Right renal pelvis (tissue), 4 donors: ENCODE data around the gene PSMG3. TPM values are rescaled to one million over a fixed set of nuclear protein-coding genes. Genes with fewer than 3 reads are reported as not detected.

Source experiments
- DNase-seq, 4 donors: peaks; one replicate each; pipeline ENCODE4 v3.0.0-alpha.2; 2013; ENCODE audit warnings: low read depth in 4 of 4, low spot score in 3 of 4, missing footprints in 1 of 4
- polyA plus RNA-seq, 4 donors: library from polyadenylated mRNA; unstranded; fragments of 120-200 nt; gene quantifications; one replicate each; pipeline ENCODE4 v1.2.1, GENCODE V29; 2013; ENCODE audit not compliant: insufficient read length in 4 of 4

The PSMG3 gene
- polyA plus RNA-seq, result 10 to 100 TPM; 31.2 to 35.3 (median 33.0) TPM

DNA sequence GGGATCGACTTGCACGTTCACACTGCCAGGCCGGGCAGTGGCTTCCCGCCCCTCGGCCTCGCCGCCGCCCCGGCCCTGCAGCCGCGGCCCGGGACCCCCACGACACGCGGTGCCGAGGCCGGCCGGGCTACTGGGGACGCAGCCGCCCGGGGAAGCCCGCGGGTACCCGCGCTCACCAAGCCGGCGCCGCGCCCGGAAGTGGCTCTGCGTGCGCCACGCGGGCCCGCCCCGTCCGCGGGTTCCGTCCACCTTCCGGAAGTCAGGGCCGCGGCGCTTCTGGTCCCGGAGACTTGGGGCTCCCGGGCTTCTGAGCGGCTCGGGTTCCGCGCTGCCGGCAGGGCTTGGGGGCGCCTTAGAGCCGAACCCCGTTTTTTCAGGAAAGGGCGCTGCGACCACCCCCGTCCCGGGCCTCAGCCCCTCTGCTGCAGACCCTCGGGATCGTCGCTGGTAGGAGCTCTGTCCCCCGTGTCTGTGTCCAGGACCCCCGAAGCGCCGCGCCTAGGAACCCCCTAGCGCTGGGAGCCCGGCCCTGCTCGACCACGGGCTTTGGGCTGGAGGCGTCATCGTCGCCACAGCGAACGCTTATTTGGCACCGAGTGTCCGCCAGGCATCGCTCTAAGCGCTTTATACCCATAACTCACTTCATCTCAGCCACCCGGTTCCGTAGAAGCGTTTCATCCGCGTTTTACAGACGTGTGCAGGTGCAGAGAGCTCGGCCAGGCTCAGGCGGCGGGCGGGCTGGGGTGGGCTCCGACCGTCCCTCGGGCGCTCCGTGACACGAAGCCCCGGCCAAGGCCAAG is at the start of gene PSMG3:
PSMG3 (minus strand) TSS at position 200 of the 800 bp plus-strand sequence. CDS start 693 bp downstream, outside the sequence.
- DNase-seq, result peak; percentile 75 to 83 (median 80)

GRCh38 chr7:1618475-1618874 is 48.6 kb upstream of the PSMG3 start:
- no peak for DNase-seq

- DNase-seq, result no peak
Observed at GRCh38 chr7:1617957-1618356, 48.1 kb upstream of the PSMG3 start.

DNA sequence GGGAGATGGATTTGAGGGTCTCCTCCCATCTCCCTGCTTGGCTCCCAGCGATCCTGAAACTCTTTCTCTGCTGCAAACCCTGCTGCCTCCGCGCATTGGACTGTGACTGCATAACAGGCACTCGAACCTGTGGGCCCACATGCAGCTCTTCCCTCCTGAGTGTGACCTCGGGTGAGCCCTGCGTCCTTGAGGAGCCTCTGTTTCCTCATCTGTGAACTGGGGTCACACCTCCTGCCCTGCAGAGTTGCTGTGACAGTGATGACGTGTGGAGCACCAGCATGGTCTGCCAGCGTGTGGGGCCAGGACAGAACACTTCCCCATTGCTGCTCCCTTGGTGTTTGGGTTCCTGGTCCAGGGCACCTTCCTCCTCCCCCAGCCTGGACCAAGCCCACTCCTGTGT is 46.9 kb upstream of the PSMG3 start:
- no peak for DNase-seq

DNA sequence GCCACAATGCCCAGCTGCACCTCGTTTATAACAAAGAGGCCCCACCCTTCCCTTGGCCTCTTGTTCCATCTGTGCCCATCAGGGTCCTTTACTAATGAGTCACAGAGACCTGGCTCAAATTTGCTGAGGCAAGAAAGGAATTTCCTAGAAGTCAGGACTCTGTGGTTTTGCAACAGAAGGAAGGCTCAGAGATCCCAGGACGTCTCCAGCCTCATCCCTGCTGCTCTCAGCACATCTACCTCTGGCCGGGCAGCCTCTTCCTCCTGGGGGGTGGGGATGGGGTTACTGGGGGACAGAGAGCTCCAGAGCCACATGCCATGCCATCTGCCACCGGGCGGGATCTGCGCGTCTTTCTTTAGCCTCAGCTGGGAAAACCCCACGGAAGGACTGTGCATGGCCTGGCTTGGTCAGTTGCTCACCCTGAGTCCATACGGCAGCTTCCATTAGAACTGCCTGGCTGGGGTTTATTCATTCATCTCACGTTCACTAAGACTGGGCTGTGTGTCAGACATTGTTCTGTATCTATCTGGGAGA is 41.9 kb upstream of the PSMG3 start:
- DNase-seq, result no peak

DNA sequence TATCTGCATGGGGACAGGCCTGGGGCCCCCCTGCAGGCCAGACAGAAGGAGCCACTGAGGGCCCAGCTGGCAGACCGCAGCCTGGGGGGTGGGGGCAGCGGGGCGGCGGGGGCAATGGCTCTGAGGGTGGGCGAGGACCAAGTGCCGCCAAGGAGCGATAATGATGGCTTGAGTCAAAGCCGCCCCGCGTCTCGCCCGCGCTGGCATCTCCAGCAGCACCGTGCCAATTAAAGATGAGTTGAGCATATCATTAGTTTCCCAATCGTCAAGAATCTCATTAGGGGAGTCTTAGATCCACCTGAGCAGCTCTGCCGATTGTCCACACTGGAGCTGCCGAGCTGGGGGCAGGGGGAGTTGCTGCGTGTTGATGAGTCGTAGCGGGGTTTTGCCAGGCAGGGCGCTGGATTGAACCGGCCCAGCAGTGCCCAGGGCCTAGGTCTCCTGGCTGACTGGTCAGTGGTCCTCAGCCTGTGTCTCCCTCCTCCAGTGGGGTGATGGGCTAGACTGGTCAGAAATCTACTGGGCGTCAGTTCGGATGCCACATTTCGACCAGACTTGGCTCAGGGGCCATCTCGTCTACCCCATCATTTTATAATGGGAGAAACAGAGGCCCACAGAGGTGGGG is 41.0 kb upstream of the PSMG3 start:
- no peak for DNase-seq

- no peak for DNase-seq
Observed at GRCh38 chr7:1610013-1610677, 40.3 kb upstream of the PSMG3 start.

- DNase-seq, result no peak
Observed at GRCh38 chr7:1609023-1609422, 39.2 kb upstream of the PSMG3 start.

DNA sequence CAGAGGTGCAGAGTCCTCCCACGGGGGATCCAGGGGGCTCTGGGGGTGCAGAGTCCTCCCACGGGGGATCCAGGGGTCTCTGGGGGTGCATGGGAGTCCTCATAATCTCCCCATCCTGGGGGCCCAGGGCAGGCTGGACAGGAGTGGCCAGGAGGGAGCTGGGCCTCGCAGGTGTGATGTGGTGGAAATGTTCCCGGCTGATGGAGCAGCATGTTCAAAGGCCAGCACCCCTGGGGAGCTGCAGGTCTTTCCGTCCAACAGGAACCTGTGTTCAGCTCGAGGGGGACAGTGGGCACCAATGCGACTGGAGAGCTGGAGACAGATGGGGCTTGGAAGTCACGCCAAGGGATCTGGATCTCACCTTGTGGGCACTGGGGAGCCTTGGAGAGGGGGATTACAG is 38.5 kb upstream of the PSMG3 start:
- no peak for DNase-seq

- no peak for DNase-seq
Observed at GRCh38 chr7:1607696-1608095, 37.9 kb upstream of the PSMG3 start.

DNA sequence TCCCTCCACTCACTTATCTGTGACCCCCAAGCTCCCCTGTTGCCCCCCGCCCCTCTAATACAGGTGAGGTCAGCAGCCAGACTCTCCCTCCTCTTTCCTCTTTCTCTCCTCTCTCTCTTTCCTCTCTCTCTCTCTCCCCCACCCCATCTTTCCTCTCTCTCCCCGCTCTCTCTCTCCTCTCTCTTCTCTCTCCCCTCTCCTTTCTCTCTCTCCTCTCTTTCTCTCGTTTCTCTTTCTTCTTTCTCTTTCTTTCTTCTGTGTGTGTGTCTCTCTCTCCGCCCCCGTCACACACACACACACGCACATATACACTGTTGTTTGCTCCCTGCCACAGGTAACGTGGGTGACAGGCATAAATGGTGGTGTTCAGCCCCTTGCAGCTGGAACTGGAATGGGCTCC is 37.2 kb upstream of the PSMG3 start:
- no peak for DNase-seq

DNA sequence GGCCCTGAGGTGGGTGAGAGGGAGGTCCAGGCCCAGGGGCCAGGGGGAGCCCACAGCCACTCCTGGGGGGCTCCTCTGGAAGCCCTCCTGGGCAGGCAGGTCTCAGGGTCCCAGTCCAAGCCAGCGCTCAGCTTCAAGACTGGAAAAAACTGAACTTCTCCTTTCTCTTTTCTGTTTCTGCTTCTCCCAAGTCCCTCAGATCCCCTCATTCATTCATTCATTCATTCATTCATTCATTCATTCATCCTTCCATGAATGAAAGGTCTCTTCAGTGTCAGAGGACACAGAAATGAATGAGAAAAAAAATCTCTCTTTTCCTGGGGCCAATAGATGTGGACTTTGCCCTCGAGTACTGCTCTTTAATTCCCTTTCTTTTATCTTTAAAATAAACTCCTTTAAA is 34.6 kb upstream of the PSMG3 start:
- no peak for DNase-seq

GRCh38 chr7:1603346-1604225 is 33.8 kb upstream of the PSMG3 start:
- no peak for DNase-seq

DNA sequence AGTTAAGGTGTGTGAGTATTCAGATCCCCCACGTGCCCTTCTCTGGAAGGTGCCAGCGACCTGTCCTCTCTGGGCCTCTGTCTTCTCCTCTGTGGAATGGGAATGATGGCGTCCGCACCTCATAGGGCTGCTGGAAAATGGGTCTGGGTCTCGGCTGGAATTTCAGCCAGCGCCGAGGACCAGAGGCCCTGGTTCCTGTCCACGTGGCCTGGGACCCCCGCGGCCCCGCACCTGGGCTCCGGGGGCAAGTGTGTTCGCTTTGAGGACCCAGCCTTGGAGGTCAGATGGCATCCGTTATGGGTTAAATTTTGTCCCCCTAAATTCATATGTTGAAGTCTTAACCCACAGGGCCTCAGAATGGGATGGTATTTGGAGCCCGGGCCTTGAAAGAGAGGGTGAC is 32.6 kb upstream of the PSMG3 start:
- no peak for DNase-seq

- no peak for DNase-seq
Observed at GRCh38 chr7:1601956-1602355, 32.1 kb upstream of the PSMG3 start.

DNA sequence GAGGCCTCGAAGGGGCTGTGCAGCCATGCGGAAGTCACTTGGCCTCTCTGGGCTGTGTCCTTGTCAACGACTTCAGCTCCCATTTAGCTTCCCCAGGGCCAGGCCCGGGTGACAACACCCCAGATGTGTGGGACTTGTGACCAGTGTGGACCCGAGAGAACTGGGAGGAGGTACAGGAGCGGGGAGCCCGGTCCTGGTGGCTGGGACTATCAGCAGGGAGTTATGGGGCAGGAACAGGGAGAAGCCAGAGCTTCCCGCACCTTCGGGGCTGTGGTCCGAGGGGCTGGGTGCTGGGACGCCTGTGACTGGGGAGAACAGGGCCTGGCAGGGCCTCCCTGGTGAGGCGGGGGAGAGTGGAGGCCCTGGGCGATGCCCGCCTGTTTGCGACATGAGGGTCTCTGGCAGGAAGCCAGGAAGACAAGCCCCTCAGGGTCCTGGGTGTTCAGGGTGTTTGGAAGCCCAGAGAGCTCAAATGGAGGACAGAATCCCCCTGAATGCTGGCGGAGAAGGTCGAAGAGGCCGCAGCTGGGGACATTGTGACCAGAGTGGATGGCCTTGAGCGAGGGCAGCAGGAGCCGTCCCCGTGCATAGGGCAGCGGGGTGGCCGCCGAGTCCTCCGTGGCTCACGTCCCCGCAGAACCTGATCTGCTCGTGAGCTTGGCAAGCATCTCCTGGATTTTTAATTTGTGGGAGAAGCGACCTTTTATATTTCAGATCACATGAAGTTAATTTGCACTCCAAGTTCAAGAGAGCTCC is 30.0 kb upstream of the PSMG3 start:
- DNase-seq, result no peak

DNA sequence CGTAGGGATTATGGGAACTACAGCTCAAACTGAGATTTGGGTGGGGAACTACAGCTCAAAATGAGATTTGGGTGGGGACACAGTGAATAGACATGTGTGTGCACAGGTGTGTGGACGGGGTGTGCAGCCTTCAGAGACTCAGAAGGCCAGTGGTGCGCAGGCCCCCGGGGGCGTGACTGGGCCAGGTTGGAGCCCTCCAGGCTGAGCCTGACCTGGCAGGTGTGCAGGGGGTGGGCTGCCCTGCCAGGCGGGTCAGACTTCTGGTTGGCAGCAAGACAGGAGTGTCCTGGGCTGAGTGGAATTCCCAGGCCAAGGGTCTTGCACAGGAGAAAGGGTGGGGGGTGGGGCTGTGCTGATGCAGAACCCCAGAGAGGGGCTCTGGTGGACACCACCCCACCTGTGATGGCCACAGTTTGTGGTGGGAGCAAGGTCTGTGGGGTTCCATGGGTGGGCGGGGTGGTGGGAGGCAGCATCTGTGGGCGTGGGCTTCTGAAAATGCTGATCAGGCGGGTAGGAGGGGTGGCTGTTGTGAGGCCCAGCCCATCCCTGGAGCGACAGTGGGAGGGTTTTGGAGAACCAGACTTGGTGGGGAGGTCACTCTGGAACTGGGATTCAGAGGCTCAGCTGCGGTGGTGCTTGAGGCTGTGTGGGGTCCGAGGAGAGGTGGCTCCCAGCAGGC is 29.3 kb upstream of the PSMG3 start:
- DNase-seq, result no peak

GRCh38 chr7:1598286-1598685 is 28.5 kb upstream of the PSMG3 start:
- DNase-seq, result no peak

GRCh38 chr7:1597791-1598190 is 28.0 kb upstream of the PSMG3 start:
- DNase-seq, result no peak
